GM12878 (cell line): ENCODE data around the gene PSMA7. TPM values are rescaled to one million over a fixed set of nuclear protein-coding genes. Genes with fewer than 3 reads are reported as not detected.

ENCODE experiments used
- ASH2L ChIP-seq: fragments of 300-600, 200-600 bp; sonication (generic); IDR thresholded peaks from 2 replicates; pipeline ENCODE4 v1.6.1; 2017; ENCODE audit warnings: low read depth, mild to moderate bottlenecking, borderline replicate concordance
- ATF2 ChIP-seq: IDR thresholded peaks from 2 replicates; pipeline ENCODE4 v1.6.1; 2012; ENCODE audit warnings: low read length, inconsistent platforms
- BACH1 ChIP-seq: fragments of 450-650 bp; IDR thresholded peaks from 2 replicates; pipeline ENCODE4 v1.6.1; 2017; ENCODE audit warnings: mild to moderate bottlenecking, borderline replicate concordance
- CREB1 ChIP-seq: IDR thresholded peaks from 2 replicates; pipeline ENCODE4 v1.6.1; 2012; ENCODE audit warnings: low read depth, mild to moderate bottlenecking, inconsistent platforms
- HCFC1 ChIP-seq: fragments of 150-350 bp; IDR thresholded peaks from 2 replicates; pipeline ENCODE4 v1.6.1; 2014; ENCODE audit warnings: low read length
- IKZF1 ChIP-seq: fragments of 450-650 bp; conservative IDR thresholded peaks from 2 replicates; pipeline ENCODE4 v1.6.1; 2017; ENCODE audit warnings: antibody characterized with exemption, mild to moderate bottlenecking
- IRF4 ChIP-seq: IDR thresholded peaks from 2 replicates; pipeline ENCODE4 v1.6.1; 2011; ENCODE audit warnings: low read depth, low read length
- KAT2A ChIP-seq: conservative IDR thresholded peaks from 2 replicates; pipeline ENCODE4 v1.6.1; 2011; ENCODE audit warnings: low read depth, low read length; ENCODE audit not compliant: control insufficient read depth
- KLF5 ChIP-seq: fragments of 450-650 bp; IDR thresholded peaks from 2 replicates; pipeline ENCODE4 v1.6.1; 2014; ENCODE audit warnings: mild to moderate bottlenecking; ENCODE audit not compliant: partially characterized antibody
- LARP7 ChIP-seq: fragments of 450-650 bp; IDR thresholded peaks from 2 replicates; pipeline ENCODE4 v1.6.1; 2017; ENCODE audit warnings: mild to moderate bottlenecking
- MAX ChIP-seq: IDR thresholded peaks from 2 replicates; pipeline ENCODE4 v1.6.1; 2012; ENCODE audit warnings: low read depth, low read length, improper control_type of control experiment
- NBN ChIP-seq: fragments of 450-650 bp; IDR thresholded peaks from 2 replicates; pipeline ENCODE4 v1.6.1; 2016
- NFYB ChIP-seq: IDR thresholded peaks from 2 replicates; pipeline ENCODE4 v1.6.1; 2011; ENCODE audit warnings: low read depth, mild to moderate bottlenecking, low read length, improper control_type of control experiment, moderate library complexity; ENCODE audit not compliant: insufficient read depth
- RAD51 ChIP-seq: fragments of 450-650 bp; IDR thresholded peaks from 2 replicates; pipeline ENCODE4 v1.6.1; 2016; ENCODE audit warnings: moderate library complexity, mild to moderate bottlenecking, inconsistent platforms
- SPI1 ChIP-seq: IDR thresholded peaks from 2 replicates; pipeline ENCODE4 v1.6.1; 2011; ENCODE audit warnings: low read depth, mild to moderate bottlenecking, low read length, moderate library complexity, borderline replicate concordance; ENCODE audit not compliant: insufficient read depth
- ZNF217 ChIP-seq: fragments of 450-650 bp; IDR thresholded peaks from 2 replicates; pipeline ENCODE4 v1.6.1; 2017; ENCODE audit warnings: antibody characterized with exemption, mild to moderate bottlenecking
- ZNF622 ChIP-seq: fragments of 450-650 bp; IDR thresholded peaks from 2 replicates; pipeline ENCODE4 v1.6.1; 2017; ENCODE audit warnings: mild to moderate bottlenecking, inconsistent platforms
- polyA plus RNA-seq, 11 experiments: library from polyadenylated mRNA; depleted of rRNA in 4 of 11; unstranded in 6 of 11; stranded (reverse) in 5 of 11; fragments of >200 nt; fragmentation: Nextera tagmentation in 4 of 11; fragmentation: Illumina TruSeq in 1 of 11; extraction: Ambion mirVana in 4 of 11; extraction: Trizol in 1 of 11; gene quantifications; 1 replicate in 1 of 11; 2 replicates in 10 of 11; pipeline versions ENCODE4 v1.2.1 to v1.2.3, GENCODE V29; 2011 to 2016; ENCODE audit warnings: inconsistent platforms in 2 of 11, missing spikeins in 2 of 11, low read depth in 1 of 11
- total RNA-seq, 4 experiments: library from RNA; depleted of rRNA in 3 of 4; stranded (reverse); fragments of >200 nt in 3 of 4; fragmentation: Illumina TruSeq in 1 of 4; extraction: Trizol in 1 of 4; gene quantifications; 2 replicates each; pipeline versions ENCODE4 v1.2.1 to v1.2.3, GENCODE V29; 2013 to 2021
- TF ChIP-seq, protein P1 (sequence below): fragments of 450-650 bp; formaldehyde crosslinking; IDR thresholded peaks from 2 replicates; pipeline ENCODE4 v1.4.0; 2020; ENCODE audit warnings: mild to moderate bottlenecking, moderate library complexity
- TF ChIP-seq, protein P2 (sequence below): fragments of 450-650 bp; conservative IDR thresholded peaks from 2 replicates; pipeline ENCODE4 v1.6.1; 2017; ENCODE audit warnings: mild to moderate bottlenecking, moderate library complexity

Gene PSMA7
- total and polyA plus RNA-seq, 10 of the 15 experiments (the other 5 are each of a cell fraction or from before 2014, with no cell fraction given) = 216 to 857 (median 368) TPM

DNA sequence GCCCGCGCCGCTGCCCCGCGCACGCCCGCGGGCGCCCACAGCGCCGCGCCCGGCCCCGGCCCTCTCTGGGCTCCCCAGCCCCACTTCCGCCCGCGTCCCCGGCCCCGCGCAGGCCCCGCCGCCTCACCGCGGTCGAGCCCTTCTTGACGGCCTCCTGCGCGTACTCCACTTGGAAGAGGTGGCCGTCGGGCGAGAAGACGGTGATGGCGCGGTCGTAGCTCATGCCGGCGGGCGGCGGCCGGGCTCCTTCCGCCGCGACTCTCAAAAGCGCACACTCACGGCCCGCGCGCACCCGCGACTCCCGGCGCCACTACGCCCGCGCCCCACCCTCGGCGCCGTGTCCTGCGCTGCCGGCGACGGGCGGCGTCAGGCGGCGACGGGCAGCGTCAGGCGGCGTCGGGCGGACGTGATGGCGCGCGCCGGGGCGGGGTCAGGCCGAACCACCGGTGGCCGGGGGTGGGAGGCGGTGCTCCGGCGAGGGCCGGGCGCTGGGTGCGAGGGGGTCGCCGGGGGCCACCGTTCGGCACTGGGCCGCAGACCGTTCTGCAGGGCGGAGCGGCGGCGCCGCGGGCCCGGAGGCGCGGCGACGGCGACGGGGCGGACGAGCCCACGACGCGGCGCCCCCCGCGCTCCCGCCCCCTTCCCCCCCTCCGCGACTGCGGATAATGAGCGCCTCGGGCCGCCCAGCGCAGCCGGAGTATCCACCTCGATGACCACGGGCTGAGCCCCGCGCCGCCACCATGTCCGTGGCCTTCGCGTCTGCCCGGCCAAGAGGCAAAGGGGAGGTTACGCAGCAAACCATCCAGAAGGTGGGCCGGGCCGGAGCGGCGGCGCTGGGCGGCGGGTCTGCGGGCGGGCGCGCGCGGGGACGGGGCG is at the start of gene PSMA7, which contains the start of gene SS18L1 (continued):
- peak; percentile 87 for TF ChIP-seq LARP7
- TF ChIP-seq SPI1 = 0 out of 2 replicates have a peak, but pooled peaks have one; percentile 1
- TF ChIP-seq ZNF217 = 0 out of 2 replicates have a peak, but pooled peaks have one; percentile 10
- peak; percentile 80; the same call in 1 of the 2 replicates for TF ChIP-seq CREB1
- TF ChIP-seq HCFC1 = peak; percentile 39
- TF ChIP-seq, protein P1, sequence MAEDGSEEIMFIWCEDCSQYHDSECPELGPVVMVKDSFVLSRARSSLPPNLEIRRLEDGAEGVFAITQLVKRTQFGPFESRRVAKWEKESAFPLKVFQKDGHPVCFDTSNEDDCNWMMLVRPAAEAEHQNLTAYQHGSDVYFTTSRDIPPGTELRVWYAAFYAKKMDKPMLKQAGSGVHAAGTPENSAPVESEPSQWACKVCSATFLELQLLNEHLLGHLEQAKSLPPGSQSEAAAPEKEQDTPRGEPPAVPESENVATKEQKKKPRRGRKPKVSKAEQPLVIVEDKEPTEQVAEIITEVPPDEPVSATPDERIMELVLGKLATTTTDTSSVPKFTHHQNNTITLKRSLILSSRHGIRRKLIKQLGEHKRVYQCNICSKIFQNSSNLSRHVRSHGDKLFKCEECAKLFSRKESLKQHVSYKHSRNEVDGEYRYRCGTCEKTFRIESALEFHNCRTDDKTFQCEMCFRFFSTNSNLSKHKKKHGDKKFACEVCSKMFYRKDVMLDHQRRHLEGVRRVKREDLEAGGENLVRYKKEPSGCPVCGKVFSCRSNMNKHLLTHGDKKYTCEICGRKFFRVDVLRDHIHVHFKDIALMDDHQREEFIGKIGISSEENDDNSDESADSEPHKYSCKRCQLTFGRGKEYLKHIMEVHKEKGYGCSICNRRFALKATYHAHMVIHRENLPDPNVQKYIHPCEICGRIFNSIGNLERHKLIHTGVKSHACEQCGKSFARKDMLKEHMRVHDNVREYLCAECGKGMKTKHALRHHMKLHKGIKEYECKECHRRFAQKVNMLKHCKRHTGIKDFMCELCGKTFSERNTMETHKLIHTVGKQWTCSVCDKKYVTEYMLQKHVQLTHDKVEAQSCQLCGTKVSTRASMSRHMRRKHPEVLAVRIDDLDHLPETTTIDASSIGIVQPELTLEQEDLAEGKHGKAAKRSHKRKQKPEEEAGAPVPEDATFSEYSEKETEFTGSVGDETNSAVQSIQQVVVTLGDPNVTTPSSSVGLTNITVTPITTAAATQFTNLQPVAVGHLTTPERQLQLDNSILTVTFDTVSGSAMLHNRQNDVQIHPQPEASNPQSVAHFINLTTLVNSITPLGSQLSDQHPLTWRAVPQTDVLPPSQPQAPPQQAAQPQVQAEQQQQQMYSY (CRISPR knock-in tag) = no peak
- no peak for TF ChIP-seq NBN
- no peak for TF ChIP-seq KAT2A
- TF ChIP-seq RAD51 = no peak
- TF ChIP-seq KLF5 = peak; percentile 74
- TF ChIP-seq IRF4 = no peak
- TF ChIP-seq IKZF1 = peak; percentile 76
- peak; percentile 13; the same call in 1 of the 2 replicates for TF ChIP-seq ASH2L
- peak; percentile 86 for TF ChIP-seq BACH1
- TF ChIP-seq ZNF622 = no peak
- TF ChIP-seq, protein P2, sequence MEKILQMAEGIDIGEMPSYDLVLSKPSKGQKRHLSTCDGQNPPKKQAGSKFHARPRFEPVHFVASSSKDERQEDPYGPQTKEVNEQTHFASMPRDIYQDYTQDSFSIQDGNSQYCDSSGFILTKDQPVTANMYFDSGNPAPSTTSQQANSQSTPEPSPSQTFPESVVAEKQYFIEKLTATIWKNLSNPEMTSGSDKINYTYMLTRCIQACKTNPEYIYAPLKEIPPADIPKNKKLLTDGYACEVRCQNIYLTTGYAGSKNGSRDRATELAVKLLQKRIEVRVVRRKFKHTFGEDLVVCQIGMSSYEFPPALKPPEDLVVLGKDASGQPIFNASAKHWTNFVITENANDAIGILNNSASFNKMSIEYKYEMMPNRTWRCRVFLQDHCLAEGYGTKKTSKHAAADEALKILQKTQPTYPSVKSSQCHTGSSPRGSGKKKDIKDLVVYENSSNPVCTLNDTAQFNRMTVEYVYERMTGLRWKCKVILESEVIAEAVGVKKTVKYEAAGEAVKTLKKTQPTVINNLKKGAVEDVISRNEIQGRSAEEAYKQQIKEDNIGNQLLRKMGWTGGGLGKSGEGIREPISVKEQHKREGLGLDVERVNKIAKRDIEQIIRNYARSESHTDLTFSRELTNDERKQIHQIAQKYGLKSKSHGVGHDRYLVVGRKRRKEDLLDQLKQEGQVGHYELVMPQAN = peak; percentile 73; the same call in 1 of the 2 replicates
- TF ChIP-seq NFYB = no peak
- no peak for TF ChIP-seq ATF2
- no peak for TF ChIP-seq MAX
